Subcutaneous adipose tissue (tissue), 4 donors: Measurements from ENCODE around the gene RNASE8. TPM values are rescaled to one million over a fixed set of nuclear protein-coding genes. Genes with fewer than 3 reads are reported as not detected.

Experiments
- CTCF ChIP-seq: fragments of 450-650 bp; IDR thresholded peaks from one replicate; pipeline ENCODE4 v1.5.1; 2016; ENCODE audit warnings: low read depth, mild to moderate bottlenecking, control low read depth, antibody characterized with exemption, moderate library complexity
- total RNA-seq, 4 donors: library from RNA; depleted of rRNA; stranded (reverse); fragments of >200 nt; gene quantifications; one replicate each; pipeline ENCODE4 v1.1.0, GENCODE V29; 2016

Gene RNASE8
- total RNA-seq, 4 donors from 2014 or later, result not detected

GRCh38 chr14:21093018-21093417 is 35.4 kb downstream of the RNASE8 start:
- no peak for TF ChIP-seq CTCF

GRCh38 chr14:21093769-21094681 is 36.4 kb downstream of the RNASE8 start:
- no peak for TF ChIP-seq CTCF

- TF ChIP-seq CTCF, result no peak
Observed at GRCh38 chr14:21095430-21096205, 38.0 kb downstream of the RNASE8 start.

- TF ChIP-seq CTCF, result no peak
Observed at GRCh38 chr14:21096438-21096837, 38.8 kb downstream of the RNASE8 start.

- TF ChIP-seq CTCF, result no peak
Observed at GRCh38 chr14:21096978-21097635, 39.5 kb downstream of the RNASE8 start.

- TF ChIP-seq CTCF, result no peak
Observed at GRCh38 chr14:21097636-21098075, 40.0 kb downstream of the RNASE8 start.
